CD4-positive, alpha-beta T cell treated with Interleukin-17A for 4 hours (primary cell): Measurements from ENCODE around the gene RXFP2.

Experiments
- DNase-seq: peaks from one replicate; pipeline ENCODE4 v3.0.0-alpha.2; 2020; ENCODE audit warnings: mixed read lengths

Gene RXFP2

DNA sequence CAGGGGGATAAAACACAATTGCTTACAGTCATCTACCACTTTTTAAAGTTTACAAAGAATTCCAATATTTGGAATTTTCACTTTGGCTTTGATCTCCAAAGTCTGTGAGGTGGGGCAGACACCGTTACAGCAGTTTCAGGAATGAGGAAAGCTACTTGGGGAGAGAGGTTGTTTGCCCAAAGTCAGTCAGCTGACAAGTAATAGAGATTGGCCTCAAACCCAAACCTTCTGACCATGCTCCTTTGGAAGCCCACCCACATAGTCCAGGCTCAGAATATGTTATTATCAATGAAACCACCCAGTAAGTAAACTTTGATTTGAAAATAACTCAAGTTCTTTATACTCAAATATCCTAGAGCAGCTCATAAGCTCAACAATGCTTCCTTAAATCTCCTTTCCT lies 29.0 kb downstream of the RXFP2 start:
- DNase-seq: no peak

DNA sequence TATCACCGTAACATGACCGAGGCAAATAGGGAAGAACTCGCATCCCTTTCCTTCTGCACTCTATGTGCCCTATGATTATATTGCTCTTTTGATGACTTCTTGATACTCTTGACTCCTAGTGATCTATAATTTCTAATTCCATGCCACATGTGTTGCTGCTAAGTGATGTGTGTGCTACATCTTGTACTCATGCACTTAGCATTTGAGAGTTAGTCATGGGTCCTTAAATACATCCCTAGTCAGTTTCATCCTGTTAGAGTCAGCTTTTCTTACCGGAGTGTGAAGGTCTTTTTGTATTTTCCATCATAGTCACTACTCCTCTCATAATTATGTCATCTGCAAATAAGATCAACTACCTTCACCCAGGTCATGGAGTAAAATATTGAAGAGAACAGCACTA lies 30.2 kb downstream of the RXFP2 start:
- no peak for DNase-seq

DNA sequence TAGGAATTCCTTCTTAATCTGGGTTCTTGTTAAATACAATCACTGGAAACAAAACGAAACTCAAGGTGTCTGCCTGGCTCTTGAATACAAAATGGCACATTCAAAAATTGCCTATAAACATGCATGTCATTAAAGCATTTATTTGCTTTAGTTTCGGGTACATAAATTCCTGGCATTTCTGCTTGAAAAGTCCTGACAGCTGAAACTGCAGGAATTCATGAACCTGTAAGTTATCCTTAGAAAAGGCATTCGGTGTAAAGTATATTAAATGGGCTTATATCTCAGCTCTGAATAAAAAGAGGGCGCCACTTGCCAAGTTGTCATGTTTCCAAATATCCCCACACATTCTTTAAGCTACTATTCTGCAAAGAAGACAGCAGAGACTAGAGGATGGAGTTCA lies 32.9 kb downstream of the RXFP2 start:
- DNase-seq: no peak

DNA sequence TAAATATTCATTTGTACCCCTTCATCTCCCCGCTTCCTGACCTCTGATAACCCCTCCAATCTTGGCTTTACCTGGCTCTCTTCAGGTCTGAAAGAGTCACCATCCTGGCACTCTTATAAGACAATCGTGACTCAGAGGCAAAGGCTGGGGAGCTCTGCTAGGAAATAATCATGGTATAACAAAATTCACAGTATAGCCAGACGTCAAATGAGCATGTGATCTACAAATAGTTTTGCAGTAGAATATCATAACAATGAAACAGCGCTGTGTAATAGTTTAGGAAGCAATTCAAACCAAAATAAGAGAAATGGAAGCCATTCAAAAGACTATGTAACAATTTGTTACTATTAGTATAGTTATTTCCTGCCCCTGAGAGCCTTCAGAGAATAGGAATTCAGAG lies 34.2 kb downstream of the RXFP2 start:
- DNase-seq: no peak

DNA sequence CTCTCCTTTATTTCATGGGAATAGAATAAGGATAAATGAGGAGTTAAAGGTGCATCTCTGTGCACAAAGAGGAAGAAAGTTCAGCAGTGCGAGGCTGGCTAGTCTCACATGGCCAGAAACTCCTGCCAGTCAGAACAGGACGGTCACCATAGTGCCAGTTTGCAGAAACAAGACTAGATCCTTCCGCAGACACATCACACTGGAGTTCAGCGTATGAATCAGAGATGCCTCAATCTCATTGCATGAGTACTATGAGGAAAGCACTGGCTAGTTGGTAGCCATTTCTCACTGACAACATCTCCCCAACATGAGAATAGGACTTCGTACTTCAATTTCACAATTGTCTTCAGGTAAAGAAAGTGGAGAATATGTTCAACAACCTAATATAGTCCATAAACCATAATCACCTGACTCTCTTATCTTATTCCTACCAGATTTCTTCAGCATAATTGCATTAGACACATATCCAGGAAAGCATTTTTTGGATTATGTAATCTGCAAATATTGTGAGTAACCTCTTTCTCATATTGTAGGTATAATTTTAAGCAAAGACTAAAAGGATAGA lies 34.9 kb downstream of the RXFP2 start:
- DNase-seq: no peak

GRCh38 chr13:31775148-31775547 lies 35.8 kb downstream of the RXFP2 start:
- no peak for DNase-seq

GRCh38 chr13:31775686-31776085 lies 36.4 kb downstream of the RXFP2 start:
- no peak for DNase-seq

DNA sequence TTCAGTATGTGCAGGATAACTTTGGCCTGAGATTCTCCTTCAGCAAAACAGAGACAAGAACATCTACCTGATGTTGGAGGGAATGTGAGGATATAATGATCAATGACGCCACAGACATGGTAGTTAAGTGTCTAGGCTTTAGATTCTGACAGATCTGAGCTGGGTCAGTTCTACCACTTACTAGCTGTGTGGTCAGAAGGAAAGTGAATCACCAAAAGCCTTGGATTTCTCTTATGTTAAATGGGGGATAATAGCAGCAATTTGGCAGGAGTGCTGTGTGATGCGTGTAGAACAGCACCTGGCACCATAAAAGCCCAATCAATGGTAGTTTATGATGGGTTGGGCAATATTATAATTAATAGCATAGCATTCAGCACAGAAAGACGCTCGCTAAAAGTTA lies 41.7 kb downstream of the RXFP2 start:
- no peak for DNase-seq

DNA sequence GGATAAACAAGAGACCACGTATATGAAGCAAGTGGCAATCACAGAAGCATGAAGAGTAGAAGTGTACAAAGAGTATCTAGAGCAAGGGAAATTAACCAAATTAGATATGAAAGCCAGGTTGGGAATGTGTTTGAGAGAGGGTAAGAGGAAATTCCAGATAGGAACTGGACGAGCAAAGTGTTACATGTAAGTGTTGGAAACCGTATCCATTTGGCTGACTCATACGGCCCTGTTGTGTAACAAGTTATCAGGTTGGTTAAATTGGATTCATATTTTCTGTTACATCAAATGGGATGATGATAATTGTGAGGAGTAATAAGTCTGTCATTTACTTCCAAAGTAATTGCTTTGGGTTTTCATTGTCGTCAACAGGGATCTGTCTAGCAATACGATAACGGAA lies 46.7 kb downstream of the RXFP2 start:
- DNase-seq: no peak

- DNase-seq: no peak
Observed at GRCh38 chr13:31790992-31791391, 51.7 kb downstream of the RXFP2 start.

DNA sequence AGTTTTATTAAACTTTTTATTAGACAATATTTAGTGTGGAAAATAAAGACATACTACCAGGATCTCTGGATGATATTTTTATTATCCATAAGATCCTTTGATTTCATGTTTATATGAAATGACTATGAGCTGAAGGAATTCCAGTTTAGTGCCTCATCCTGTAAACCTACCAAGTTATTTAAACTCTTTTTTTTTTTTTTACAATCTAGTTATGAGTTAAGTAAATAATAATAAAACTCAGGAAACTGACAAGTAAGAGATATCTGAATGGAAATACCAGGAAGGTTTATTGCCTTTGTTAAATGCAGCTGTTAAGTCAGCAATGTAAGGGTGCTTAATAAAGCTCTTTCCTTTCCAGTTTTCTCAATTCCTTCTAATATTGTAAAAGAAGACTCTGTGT lies 53.9 kb downstream of the RXFP2 start:
- no peak for DNase-seq

DNA sequence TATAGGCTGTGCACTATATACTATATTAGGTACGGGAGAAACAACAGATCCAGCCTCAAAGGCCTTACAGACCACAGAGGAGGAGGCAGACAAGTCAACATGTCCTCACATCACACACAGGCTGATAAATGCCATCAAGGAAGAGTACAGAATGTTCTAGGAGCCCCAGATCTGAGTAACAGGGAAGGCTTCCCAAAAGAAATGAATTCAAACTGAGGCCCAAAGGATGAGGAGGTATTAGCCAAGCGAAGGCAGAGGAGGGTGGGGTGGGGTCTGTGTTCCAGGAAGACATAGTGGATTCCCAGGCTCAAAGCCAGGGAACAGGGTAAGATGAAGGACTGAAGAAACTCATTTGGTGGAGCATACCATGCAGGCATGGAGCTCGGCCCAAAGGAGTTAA lies 55.1 kb downstream of the RXFP2 start:
- DNase-seq: no peak

DNA sequence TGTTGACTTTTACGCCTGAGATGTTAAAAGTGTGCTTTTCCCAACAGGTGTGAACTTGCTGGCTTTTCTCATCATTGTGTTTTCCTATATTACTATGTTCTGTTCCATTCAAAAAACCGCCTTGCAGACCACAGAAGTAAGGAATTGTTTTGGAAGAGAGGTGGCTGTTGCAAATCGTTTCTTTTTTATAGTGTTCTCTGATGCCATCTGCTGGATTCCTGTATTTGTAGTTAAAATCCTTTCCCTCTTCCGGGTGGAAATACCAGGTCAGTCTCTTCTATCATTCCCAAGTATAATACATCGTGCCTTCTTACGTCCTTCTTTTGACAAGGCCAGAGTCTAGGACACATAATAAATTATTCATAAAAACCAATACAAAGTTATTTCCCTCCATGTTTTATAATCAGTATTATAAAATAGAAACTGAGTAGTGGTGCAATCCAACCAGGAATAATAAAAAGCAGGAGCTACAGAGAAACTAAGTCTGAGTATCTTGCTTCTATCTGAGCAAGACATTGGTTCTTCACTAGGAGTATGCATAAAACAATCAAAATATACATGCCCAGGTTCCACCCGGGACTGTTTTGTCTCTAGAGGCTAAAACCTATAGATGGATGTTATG lies 57.9 kb downstream of the RXFP2 start:
- DNase-seq: no peak

DNA sequence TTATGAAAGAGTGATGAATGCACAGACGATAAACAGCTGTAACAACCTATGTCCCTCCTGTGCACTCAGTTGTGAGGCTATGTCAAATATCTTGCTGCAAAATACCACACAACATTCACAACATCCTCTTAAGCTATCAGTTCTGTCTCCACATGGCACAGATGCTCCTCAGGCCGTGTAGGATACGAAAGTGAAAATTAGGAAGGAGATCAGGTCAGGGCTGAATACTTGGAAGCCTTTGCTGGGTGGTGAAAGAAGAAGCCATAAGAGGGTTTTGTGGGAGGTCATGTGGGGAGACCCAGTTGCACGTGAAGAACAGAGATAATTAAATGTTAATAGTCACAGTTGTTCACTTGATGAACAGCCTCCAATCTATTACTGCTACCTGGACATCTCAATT lies 58.9 kb downstream of the RXFP2 start:
- DNase-seq: no peak

DNA sequence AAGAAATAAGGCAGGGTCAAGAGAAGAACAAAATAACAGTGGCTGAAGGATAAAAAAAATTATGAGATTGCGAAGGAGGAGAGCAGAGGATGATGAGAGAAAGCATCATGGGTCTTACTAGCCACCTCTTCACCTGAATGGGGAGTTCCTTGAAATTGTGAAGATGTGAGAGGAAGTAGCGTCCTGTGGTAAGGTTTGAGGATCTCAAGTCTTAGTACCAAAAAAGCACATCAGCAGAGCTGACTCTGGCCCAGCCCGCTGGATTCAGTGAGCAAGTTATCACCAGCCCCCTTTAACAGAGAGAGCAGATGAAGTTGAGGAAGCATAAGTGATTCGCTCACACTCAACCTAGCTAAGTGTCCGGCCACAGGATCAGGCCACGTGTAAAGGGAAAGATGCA lies 61.8 kb downstream of the RXFP2 start:
- DNase-seq: no peak

GRCh38 chr13:31803311-31803710 lies 64.0 kb downstream of the RXFP2 start:
- no peak for DNase-seq

DNA sequence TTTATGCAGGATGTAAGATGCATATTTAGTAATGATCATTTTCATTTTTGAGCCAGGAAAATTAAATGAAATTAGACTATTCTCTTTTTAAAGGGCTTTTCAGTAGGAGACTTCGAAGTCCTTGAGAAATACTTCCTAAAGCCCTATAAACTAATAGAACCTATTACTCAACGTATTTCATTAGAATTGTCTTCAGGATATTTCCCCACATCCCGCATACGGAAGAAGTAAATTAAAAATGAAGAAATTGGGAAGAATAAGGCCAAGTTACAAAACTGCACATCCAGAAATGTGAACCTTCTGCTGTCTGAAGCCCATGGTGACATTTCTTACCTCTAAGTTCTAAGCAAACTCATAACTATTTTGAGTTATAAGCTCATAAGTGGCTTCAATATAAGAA lies 66.5 kb downstream of the RXFP2 start:
- DNase-seq: no peak

GRCh38 chr13:31807090-31807541 lies 67.8 kb downstream of the RXFP2 start:
- peak; percentile 38 for DNase-seq

GRCh38 chr13:31814536-31814935 lies 75.2 kb downstream of the RXFP2 start:
- no peak for DNase-seq

GRCh38 chr13:31815361-31816144 lies 76.2 kb downstream of the RXFP2 start:
- no peak for DNase-seq

GRCh38 chr13:31818236-31818635 lies 78.9 kb downstream of the RXFP2 start:
- DNase-seq: no peak

DNA sequence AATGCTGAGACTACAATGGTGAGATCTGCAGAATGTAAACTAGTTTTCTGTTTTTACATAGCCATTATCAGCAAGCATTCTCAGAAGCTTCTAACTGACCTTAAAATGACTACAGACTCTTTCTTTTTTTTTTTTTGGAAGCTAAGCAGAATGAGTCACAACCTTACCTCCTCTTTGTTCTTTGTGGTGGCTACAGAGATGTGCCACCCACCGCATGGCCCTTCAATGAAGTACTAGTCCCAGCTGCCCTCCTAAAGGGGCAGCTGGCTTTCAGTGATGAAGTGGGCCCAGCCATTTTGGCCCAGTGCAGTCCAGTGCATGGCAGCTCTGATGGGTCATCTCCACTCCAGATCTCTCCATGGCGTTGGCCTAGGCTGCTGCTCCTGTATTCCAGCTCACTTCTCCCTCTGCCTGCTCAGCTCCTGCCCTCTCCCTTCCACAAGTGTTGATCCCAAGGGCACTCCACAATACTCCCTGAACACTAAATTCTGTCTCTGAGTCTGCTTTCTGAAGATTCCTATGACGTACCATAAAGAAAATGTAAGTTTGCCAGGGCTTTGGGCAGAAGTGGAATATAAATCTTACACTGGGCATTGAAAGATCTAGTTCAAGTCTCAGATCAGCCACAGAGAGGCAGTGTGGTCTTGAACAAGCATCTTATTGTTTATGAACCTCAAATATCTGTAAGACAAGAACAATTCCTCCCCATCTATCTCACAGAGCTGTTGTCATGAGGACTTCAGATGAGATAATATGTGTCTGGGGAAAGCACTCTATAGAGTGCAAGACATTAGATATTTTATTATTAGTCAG lies 85.6 kb downstream of the RXFP2 start:
- DNase-seq: no peak

DNA sequence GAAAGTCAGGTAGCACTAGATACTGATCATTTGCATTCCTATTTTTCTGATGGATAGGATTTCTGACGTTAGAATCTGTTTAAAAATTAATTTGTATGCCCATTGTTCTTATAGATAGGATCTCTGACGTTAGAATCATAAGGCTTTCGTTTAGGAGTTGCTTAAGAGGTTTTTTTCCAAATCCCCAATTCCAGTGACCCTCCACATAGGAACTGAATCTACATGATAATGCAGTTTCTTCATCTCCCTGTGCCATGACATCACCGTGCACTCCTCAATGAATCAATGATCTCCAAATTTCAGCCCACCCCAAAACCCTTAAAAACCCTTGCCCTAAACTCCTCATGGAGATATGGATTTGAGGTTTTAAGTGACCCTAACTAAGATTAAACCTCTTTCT lies 87.2 kb downstream of the RXFP2 start:
- no peak for DNase-seq

DNA sequence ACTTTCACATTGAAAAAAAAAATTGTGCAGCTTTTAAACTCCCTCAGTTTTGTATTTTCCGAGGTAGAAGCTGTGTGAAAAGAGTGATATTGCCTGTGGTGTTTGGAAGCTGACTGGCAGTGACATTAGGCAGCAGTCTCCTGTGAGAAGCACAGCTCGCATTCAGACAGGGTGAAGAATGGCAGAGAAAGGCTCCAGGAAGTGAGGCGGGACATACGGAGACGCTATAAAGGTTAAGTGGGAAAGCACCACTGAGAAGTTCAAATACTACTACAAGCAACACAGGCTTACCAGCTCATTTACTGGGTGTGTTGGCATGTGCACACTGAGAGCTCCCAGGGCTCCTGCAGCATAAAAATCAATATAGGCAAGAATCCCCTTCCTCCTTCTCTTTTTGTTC lies 88.4 kb downstream of the RXFP2 start:
- DNase-seq: no peak
